T1000 (cell line): ENCODE data around the gene NUDT7.

Experiments
- DNase-seq: peaks from one replicate; lab custom pipeline; 2025; ENCODE audit warnings: mixed read lengths; lab: John Stamatoyannopoulos, UW

The NUDT7 gene

DNA sequence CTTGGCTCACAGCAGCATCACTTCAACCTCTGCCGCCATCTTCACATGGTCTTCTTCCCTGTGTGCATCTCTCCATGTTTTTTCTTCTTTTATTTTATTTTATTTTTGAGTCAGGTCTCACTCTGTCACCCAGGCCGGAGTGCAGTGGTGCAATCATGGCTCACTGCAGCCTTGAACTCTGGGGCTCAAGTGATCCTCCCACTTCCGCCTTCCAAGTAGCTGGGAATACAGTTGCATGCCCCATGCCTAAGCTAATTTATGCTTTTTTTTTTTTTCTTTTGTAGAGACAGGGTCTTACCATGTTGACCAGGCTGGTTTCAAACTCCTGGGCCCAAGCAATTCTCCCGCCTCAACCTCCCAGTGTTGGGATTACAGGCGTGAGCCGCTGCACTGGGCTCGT lies 1.9 kb downstream of the NUDT7 start:
- DNase-seq: no peak

DNA sequence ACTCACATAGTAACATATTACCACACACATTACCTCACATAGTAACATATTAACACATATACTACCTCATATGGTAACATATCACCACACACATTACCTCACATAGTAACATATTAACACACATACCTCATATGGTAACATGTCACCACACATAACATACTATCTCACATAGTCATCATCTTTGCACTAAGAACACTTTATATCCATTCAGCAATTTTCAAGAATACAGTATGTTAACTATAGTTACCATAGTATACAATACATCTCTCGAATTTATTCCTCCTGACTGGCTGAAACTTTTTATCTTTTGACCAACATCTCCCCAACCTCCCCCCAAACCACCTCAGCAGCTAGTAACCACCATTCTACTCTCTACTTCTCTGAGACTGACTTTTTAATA lies 7.6 kb downstream of the NUDT7 start:
- DNase-seq: no peak

DNA sequence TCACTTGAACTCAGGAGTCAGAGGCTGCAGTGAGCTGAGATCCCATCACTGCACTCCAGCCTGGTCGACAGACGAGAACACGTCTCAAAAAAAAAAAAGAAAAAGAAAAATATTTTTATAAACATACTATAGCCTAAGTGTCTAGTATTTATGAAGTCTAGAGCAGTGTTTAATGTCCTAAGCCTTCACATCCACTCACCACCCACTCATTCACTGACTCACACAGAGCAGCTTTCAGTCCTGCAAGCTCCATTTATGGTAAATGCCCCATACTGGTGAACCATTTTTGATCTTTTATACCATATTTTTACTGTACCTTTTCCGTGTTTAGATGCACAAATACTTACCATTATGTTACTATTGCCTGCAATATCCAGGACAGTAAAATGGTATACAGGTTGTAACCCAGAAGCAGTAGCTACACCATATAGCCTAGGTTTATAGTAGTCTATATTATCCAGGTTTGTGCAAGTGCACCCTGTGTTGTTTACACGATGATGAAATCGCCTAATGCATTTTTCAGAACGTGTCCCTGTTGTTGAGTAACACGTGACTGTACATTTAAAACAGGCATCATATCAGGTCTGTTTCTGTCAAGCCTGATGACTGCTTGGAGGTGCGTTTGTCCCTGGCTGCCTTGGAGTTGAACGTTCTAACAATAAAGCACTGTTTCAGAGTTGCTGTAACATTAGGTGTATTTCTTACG lies 10.1 kb downstream of the NUDT7 start:
- no peak for DNase-seq

DNA sequence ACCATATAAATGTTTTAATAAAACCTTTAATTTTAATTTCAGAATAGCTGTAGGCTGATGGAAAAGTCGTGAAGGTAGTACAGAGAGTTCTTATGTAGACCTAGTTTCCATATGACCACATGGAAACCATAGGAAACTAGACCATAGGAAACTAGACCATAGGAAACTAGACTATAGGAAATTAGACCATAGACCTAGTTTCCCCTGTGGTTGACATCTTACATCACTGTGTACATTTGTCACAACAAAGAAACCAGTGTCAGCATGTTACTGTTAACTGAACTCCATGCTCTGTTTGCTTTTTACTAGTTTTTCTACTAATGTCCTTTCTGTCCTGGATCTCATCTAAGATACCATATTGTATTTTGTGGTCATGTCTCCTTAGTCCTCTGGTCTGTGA lies 14.6 kb downstream of the NUDT7 start:
- no peak for DNase-seq

DNA sequence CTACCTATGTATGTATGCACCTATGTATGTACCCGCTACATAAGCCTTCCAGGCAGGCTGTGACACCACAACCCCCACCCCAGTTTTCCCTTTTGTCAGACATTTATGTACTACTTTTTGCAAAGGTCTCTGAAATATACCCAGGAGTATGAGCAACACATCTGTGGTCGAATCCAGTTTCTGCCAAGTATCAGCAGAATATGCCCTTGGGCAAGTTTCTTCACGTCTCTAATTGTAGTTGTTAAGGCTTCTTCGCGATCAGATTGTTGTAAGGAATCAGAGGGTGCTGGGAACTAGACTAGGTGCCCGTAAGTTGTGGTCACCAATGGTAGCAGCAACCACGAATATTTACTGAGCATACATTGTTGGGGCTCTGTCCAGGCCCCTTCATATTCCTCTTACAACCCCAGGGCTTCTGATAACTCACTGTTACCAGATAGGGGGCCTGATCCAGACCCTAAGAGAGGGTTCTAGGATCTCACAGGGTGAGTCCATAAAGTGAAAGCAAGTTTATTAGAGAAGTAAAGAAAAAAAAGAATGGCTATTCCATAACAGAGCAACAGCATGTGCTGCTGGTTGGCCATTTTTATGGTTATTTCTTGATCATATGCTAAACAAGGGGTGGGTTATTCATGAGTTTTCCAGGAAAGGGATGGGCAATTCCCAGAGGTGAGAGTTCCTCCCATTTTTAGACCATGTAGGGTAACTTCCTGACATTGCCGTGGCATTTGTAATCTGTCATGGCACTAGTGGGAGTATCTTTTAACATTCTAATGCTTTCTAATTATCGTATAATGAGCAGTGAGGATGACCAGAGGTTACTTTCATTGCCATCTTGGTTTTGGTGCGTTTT lies 16.6 kb downstream of the NUDT7 start:
- DNase-seq: no peak

DNA sequence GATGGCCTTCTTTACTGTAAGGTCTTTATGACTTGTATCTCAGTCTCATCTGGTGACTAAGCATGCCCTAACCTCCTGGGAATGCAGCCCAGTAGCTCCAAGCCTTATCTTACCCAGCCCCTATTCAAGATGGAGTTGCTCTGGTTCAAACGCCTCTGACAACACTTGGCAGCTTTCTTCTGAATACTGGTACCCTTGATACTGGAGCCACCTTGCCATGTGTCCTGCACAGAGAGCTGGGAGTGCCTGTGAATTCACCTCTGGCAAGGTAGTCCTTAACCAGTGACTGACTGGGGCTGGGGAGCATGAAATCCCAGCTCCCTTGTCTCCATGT lies 17.2 kb downstream of the NUDT7 start:
- no peak for DNase-seq

DNA sequence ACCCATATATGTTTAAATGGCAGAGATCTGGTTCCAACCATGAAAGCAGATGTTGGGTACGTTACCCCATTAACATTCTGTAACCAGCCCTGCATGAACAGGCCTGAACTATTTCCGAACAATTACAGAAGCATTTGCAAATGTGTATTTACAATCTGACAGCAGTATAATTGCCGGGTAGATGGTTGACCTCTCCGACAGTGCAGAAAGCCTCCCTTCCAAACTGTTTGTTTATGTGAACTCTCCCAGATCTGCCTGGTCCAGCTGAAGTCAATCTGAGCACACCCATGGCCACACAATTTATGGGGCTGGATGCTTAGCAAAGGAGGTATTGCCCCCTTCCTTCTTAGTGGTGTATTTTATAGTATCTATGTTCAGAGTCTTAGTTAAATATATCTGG lies 21.8 kb downstream of the NUDT7 start:
- DNase-seq: no peak

DNA sequence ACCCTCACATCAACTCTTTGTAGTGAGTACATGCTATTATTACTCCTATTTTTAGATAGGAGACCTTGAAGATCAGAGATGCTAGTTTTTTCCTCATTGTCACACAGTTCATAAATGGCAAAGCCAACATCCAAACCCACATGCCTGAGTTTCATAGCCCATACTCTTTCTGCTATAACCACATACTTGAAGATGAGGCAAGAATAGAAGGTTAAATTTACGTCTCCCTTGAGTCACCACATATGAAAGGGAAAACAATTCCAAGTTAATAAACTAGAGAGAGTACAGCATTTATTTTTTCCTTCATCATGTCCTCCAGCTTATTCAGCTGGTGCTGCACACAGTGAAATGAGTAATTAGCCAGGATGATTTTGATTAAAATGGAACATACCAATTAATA lies 23.7 kb downstream of the NUDT7 start:
- no peak for DNase-seq

DNA sequence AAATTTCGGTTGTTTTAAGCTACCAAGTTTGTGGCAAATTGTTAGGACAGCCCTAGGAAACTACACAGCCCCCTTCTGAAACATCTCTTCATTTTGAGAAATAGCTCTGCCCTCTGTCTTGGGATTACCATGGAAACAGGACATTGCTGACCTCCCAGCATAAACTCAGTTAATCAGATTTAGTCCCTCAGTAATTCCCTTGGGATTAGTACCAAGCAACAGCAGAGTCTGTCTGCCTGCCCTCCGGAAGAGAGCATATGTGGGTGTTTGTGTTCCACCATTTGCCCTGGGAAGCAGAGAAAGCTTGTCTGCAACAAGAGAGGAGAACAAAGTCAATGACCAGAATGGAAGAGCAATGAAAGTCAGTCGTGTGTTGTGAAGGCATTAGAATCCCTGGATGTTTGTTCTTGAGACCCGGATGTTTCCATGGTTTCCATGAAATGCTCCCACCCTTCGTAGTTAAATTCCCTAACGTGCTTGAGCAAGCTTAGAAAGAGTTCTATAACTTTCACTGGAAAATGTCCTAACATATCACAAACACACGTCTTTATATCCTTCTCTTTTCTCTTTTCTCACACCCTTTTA lies 26.2 kb downstream of the NUDT7 start:
- DNase-seq: no peak

DNA sequence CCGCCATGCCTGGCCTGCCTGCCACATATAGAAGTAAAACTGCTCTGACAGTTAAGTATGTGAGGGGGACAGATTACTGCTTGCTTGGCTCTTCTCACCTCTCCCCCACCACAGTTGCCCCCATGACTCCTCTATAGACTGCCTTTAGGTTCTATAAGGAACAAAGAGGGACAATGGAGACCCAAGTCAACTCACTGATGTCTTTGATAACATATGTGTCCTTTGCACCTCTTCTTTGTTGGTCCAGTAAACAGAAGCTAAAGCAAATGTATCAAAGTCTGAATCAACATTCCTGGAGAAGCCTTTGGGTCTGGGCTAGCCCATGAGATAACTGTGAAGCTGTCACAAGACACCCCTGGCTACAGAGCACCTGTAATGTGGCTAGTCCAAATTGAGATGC lies 27.1 kb downstream of the NUDT7 start:
- no peak for DNase-seq

DNA sequence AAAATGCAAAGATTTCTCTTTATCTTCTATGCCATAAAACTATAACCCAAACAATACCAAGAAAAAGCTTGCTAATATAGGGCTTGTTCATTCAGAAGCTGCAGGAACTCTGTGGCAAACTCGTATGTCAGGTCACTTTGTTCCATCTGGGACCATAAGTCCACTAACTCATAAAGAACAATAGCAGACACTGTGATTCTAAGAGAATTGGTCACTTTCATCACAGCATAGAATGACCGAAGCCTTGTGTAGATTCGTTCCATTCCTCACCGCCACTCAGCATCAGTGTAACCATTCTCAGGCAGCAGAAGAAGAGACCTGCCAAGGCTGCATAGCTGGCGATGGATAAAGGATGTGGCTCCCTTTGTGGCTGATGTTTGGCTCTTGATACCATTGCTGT lies 35.7 kb downstream of the NUDT7 start:
- no peak for DNase-seq

DNA sequence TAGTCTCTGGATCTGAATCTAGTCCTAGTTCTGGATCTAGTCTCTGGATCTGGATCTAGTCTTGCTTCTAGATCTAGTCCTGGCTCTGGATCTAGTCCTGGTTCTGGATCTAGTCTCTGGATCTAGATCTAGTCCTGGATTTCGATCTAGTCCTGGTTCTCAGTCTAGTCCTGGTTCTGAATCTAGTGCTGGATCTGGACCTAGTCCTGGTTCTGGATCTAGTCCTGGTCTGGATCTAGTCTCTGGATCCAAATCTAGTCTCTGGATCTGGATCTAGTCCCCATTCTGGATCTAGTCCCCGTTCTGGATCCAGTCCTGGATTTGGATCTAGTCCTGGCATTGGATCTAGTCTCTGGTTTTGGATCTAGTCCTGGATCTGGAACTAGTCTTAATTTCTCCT lies 36.2 kb downstream of the NUDT7 start:
- no peak for DNase-seq

DNA sequence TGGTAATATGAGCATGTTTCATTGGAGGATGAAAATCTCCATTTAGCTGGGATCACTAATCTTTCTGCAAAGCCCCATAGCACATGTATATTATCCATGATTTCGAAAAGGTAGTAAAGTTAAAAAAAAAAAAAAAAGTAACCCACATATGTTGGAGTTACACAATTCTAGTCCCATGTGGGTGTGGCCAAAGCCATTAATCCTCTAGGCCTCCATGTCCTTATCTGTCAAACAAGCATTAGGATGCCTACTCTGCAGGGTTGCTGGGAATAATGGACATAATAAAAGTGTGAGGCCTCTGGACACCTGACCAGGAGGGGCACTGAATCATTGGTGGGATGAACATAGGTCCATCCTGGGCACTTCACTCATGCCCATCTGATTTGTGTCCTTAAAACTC lies 36.9 kb downstream of the NUDT7 start:
- DNase-seq: no peak

DNA sequence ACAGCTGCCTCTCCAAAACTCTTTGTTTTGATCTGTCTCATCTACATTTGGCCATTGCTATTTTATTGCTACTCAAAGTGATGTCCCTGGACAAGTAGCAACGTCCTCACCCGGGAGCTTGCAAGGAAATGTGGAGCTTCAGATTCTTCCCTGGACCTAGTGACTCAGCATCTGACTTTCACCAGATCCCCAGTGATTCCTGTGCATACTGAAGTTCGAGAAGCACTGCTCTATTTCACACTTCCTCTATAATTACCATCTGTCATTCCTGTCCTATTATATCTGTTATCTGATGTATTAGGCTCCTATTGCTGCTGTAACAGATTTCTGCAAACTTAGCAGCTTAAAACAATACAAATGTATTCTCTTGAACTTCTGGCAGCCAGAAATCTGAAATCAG lies 37.5 kb downstream of the NUDT7 start:
- no peak for DNase-seq

DNA sequence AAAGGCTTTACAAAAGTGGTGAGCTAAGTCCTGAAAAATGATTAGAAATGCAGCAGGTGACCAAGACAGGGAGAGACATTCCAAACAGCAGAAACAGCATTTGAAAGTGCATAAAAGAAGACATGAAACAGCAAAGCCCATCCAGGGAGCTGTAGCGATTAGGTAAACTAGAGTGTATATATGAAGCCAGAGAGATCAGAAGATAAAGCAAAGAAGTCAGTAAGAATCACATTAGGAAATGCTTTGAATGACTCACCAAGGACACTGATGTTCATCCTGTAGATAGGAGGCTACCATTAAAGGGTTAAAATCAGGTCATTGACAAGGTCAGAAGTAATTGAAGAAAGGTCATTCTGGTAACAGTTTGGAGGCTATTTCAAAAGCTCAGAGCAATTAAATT lies 38.5 kb downstream of the NUDT7 start:
- DNase-seq: no peak

DNA sequence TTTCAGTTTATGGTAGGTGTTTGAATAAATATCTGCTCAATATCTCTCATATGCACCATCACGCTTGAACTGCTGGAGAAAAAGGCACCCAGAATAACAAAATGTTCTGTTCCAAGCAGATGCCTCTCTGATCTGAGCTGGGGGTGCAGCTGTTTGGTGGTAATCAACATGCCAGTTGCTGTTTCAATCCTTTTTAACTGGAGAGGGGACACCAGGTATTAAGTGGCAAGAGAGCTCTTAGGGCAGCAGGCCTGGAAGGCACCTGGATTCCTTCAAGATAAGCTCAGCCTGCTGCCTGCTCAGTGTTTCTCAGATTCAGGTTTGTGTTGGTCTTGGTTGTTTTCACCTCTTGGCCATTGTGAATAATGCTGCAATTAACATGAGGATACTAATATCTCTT lies 38.9 kb downstream of the NUDT7 start:
- DNase-seq: no peak

DNA sequence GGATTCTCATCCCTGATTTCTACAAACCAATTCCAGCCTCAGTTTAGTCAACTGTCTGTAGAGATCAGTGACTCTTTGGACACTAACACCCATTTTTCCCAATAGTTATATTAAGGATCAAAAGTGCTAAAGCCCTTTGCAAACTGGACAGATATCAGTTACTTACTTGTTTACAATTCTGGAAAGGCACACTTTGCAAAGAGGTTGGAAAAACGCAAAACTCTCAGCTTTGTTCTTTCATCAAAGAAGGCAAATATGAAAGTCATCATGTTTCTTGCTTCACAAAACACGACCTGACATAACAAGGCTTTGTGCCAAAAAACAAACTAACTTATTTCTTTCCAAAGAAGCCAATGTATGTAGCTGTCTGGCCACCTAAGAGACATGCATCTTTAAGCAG lies 39.9 kb downstream of the NUDT7 start:
- DNase-seq: no peak

DNA sequence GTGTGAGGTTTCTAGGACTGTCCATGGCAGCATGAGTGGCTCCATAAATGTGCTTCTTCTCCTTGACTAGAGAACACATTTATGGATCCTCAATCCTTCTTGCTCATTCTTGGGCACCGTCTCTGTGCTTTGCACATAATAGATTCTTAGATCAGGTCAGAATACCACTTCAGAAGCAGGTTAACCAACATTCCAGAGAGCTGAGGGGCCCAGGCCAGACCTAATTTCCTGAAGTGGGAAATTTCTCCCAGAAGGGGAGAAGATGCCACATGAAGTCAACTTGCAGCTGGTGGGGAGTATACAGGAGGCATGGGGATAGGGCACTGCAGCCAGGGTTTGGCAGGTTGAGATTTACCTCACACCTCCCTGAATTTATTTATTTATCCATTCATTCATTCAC lies 41.7 kb downstream of the NUDT7 start:
- DNase-seq: no peak

DNA sequence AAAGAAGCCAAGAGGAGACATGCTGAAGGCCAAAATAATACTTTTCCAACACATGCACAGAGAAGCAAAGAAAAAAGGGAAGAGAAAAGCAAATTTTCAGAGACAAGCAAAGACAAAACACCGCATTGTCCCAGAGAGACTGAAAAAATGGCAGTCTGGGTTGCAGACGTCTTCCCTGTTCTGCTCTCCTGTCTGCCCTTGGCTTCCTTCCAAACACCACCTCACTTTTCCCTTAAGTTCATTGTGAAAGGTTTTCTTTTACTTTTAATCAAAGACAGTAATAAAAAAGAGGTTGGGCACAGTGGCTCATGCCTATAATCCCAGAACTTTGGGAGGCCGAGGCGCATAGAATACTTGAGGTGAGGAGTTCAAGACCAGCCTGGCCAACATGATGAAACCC lies 44.9 kb downstream of the NUDT7 start:
- no peak for DNase-seq

DNA sequence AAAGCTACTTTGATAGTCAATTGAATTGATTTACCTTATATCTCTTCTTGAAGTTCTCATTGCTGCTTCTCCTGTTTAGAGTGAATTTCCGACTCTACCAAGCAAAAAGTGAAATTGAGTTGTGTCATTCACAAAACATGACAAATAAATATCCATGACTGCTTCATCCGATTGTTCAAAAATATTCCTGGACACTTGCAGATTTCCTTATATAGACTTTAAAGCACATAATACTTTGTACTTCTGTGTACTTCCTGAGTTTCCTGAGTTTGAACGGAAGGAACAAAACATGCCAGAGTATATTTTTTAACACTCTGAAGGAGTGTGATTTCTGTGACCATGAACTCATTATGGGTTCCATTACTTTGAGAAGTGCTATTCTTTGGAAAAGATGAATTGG lies 45.5 kb downstream of the NUDT7 start:
- no peak for DNase-seq

DNA sequence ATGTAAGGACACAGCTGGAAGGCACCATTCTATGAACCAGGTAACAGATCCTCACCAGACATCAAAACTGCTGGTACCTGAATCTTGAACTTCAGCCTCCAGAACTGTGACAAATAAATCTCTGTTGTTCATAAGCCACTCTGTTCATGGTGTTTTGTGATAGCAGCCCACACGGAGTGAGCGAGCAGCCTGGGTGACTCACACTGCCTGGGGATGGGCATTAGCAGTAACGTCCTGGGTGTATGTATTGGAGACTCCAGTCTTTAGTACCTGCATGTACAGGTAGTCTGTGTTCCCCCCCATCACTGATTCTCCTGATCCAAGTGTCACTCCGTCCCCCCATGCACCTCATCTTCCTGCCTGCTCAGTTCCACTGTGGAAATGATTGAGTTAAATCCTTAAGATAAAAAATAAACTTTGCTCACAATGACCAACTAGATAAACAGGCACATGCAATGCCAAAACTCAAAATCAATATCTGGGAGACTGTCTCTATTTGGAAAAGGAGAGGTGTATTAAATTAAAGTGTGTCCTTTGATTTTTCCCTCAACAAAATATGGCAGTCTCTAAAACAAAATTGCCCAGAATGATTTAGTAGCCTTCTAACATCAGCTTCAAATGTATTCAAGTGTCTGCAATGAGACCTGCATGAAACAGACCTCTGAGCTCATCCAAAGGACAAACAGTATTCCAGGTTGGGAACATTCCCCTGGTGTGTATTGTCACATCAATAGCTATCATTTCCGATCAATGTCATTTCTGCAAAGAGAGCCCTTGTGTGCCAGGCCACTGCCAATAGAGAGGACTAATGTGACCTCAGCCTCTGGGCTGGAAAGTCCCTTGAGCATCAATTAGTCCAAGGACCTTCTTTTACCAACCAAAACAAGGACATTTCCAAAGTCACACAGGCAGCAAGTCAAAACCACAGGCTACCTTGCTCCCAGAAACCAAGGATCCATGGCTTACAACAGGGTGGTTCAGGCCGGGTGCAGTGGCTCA lies 53.9 kb downstream of the NUDT7 start:
- no peak for DNase-seq

DNA sequence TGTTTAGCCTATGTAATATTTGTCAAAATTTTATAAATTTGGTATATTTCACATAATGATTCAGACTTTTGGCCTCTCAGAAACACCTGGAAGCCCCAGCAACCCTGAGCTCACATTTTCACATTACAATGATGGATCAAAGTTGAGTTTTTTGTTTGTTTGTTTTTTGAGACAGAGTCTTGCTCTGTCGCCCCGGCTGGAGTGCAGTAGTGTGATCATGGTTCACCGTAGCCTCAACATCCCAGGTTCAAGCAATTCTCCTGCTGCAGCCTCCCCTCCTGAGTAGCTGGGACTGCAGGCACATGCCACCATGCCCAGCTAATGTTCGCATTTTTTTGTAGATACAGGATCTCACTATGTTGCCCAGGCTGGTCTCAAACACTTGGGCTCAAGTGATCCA lies 55.4 kb downstream of the NUDT7 start:
- no peak for DNase-seq
